Kidney (tissue), 14 donors: Measurements from ENCODE around the gene CAPN15. TPM values are rescaled to one million over a fixed set of nuclear protein-coding genes. Genes with fewer than 3 reads are reported as not detected.

ENCODE experiments used
- DNase-seq, 5 donors: peaks; one replicate each; pipeline ENCODE4 v3.0.0-alpha.2; 2013 to 2020
- FAIRE-seq: peaks from 2 replicates; lab custom pipeline; 2012; peaks lifted over from hg19 to GRCh38; lab: Jason Lieb, UNC
- H3K27ac ChIP-seq, 2 donors: one replicate each; pipeline ENCODE4 v1.7.0; 2013; ENCODE audit warnings: low read depth in 2 of 2, low read length in 2 of 2, inconsistent platforms in 1 of 2
- H3K27me3 ChIP-seq: one replicate; pipeline ENCODE4 v1.7.1; 2013; ENCODE audit warnings: low read length, inconsistent platforms; ENCODE audit not compliant: control insufficient read depth, insufficient read depth
- H3K36me3 ChIP-seq, 3 donors: one replicate each; pipeline versions ENCODE4 v1.7.0 to v1.7.1; 2013; ENCODE audit warnings: low read length in 3 of 3, control low read depth in 1 of 3, inconsistent platforms in 1 of 3; ENCODE audit not compliant: insufficient read depth in 3 of 3, control insufficient read depth in 2 of 3
- H3K4me1 ChIP-seq, 3 donors: one replicate each; pipeline versions ENCODE4 v1.7.0 to v1.7.1; 2013; ENCODE audit warnings: low read length in 3 of 3, inconsistent platforms in 1 of 3, low read depth in 1 of 3; ENCODE audit not compliant: control insufficient read depth in 2 of 3, insufficient read depth in 2 of 3
- H3K4me3 ChIP-seq, 3 donors: one replicate each; pipeline versions ENCODE4 v1.7.0 to v1.8.1; 2013; ENCODE audit warnings: low read length in 3 of 3, control low read depth in 1 of 3, inconsistent platforms in 1 of 3
- H3K9ac ChIP-seq, 3 donors: one replicate each; pipeline versions ENCODE4 v1.7.0 to v1.7.1; 2013; ENCODE audit warnings: low read length in 3 of 3, control low read depth in 1 of 3, inconsistent platforms in 1 of 3
- H3K9me3 ChIP-seq, 3 donors: one replicate each; pipeline versions ENCODE4 v1.7.0 to v1.7.1; 2013; ENCODE audit warnings: low read length in 3 of 3, control low read depth in 1 of 3, inconsistent platforms in 1 of 3; ENCODE audit not compliant: control insufficient read depth in 2 of 3, insufficient read depth in 1 of 3
- intact Hi-C: fragments of 100-400 bp; cut with DNase I; formaldehyde crosslinking; loops from one replicate; pipeline ENCODE4 v1.11.1; 2022
- polyA plus RNA-seq: library from polyadenylated mRNA; stranded (reverse); fragments of 350-450 nt; fragmentation: Illumina TruSeq; extraction: RNeasy Lipid Tissue Mini Kit (QIAGEN cat#74804); gene quantifications from one replicate; pipeline ENCODE4 v1.2.3, GENCODE V29; 2014; ENCODE audit warnings: low read depth, low replicate concordance; ENCODE audit not compliant: insufficient read depth
- total RNA-seq: library from RNA; stranded (reverse); fragmentation: NEBNext Ultra II Directional; extraction: Animal tissue kit (Norgen Biotek cat#: 25700); gene quantifications from one replicate; pipeline ENCODE4 v1.2.1, GENCODE V29; 2021
- TF ChIP-seq, protein P1 (sequence below): IDR thresholded peaks from 3 replicates; pipeline ENCODE4 v1.5.1; 2012; ENCODE audit warnings: mild to moderate bottlenecking, moderate library complexity, borderline replicate concordance; ENCODE audit not compliant: insufficient read depth; ENCODE audit errors: extremely low read depth
- donor health status: control.
- donor health status: control.
- donor health status: control.
- donor health status: control.
- donor health status: control.
- donor health status: DM: yes; HTN: yes; CAD: no.
- donor health status: Normal renal cell carcinoma (clear cell type).

Gene CAPN15
- total and polyA plus RNA-seq, 2 donors from 2014 or later = 17.9 to 52.9 TPM

- Histone ChIP-seq H3K4me1 (peaks cover 0 to 11% (median 3%) of the 10 kb centered on the region in 3 donors), H3K9ac (no peak overlapping the region), H3K9me3 (no peaks in the 10 kb centered on the region), H3K4me3 (no peak overlapping the region), H3K36me3 (peaks cover 0 to 2% (median 0%) of the 10 kb centered on the region in 3 donors), H3K27me3 (no peaks in the 10 kb centered on the region), H3K27ac (peak overlapping the region in 1 of 2 donors; percentile 11)
- FAIRE-seq (no peak), DNase-seq (peak in 4 of 5 donors; percentile 56 to 79 (median 67))
- TF ChIP-seq, protein P1, sequence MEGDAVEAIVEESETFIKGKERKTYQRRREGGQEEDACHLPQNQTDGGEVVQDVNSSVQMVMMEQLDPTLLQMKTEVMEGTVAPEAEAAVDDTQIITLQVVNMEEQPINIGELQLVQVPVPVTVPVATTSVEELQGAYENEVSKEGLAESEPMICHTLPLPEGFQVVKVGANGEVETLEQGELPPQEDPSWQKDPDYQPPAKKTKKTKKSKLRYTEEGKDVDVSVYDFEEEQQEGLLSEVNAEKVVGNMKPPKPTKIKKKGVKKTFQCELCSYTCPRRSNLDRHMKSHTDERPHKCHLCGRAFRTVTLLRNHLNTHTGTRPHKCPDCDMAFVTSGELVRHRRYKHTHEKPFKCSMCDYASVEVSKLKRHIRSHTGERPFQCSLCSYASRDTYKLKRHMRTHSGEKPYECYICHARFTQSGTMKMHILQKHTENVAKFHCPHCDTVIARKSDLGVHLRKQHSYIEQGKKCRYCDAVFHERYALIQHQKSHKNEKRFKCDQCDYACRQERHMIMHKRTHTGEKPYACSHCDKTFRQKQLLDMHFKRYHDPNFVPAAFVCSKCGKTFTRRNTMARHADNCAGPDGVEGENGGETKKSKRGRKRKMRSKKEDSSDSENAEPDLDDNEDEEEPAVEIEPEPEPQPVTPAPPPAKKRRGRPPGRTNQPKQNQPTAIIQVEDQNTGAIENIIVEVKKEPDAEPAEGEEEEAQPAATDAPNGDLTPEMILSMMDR = no peak
- intact Hi-C loops = no loop called here
Observed at GRCh38 chr16:554640-555365, 27.3 kb downstream of the CAPN15 start.

- FAIRE-seq (no peak), DNase-seq (peak in 1 of 5 donors; percentile 31)
- Histone ChIP-seq H3K4me3 (no peak overlapping the region), H3K36me3 (peaks cover 0 to 2% (median 0%) of the 10 kb centered on the region in 3 donors), H3K9me3 (no peaks in the 10 kb centered on the region), H3K27me3 (no peaks in the 10 kb centered on the region), H3K27ac (no peak overlapping the region), H3K9ac (no peak overlapping the region), H3K4me1 (peaks cover 0 to 11% (median 3%) of the 10 kb centered on the region in 3 donors)
- intact Hi-C loops = no loop called here
- TF ChIP-seq, protein P1 = no peak
Observed at GRCh38 chr16:555528-556473, 28.3 kb downstream of the CAPN15 start.

DNA sequence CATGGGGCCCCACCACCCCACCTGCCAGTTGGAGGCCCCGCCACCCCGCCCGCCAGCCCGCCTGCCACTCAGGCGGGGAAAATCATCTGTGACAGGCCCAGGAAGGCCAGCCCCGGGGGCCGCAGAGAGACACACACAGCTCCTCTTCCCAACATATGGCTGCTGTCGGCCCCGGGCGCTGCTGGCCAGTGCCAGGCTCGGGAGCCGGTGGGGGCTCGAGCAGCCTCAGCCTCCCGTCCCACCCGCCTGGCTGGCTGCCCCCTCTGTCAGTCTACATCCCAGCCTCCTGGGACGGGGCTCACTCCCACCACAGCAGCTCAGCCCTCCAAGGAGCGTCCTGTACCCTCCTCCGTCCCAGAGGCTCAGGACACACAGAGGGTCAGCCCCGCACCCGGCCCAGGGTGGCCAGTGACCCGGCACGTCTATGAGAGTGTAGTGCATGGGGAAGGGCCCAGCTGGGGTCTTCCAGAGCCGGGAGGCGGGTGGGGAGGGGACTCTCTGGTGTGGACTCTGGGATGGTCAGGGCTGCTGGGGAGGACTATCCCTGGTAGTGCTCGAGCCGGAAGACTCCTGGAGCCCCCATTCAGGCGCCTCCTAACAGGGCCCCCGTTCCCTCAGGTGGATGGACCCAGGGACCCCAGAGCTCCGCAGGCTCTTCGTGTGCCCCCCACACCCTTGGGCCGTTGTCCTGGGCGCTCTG, 29.1 kb downstream of the CAPN15 start:
- no peak overlapping the region for H3K27ac ChIP-seq

More for the DNA sequence above, 29.1 kb downstream of the CAPN15 start:
- peaks cover 0 to 2% (median 0%) of the 10 kb centered on the region in 3 donors for H3K36me3 ChIP-seq
- DNase-seq (no peak), FAIRE-seq (no peak)
- no peaks in the 10 kb centered on the region for H3K9me3 ChIP-seq
- intact Hi-C loops = no loop called here
- TF ChIP-seq, protein P1 = no peak
- H3K4me1 ChIP-seq = peaks cover 0 to 13% (median 3%) of the 10 kb centered on the region in 3 donors
- H3K9ac ChIP-seq = no peak overlapping the region
- H3K27me3 ChIP-seq = peaks cover 3% of the 10 kb centered on the region
- H3K4me3 ChIP-seq = no peak overlapping the region
